IMR-90 (cell line): Measurements from ENCODE around the gene TTC28. TPM values are rescaled to one million over a fixed set of nuclear protein-coding genes. Genes with fewer than 3 reads are reported as not detected.

ENCODE experiments used
- ATAC-seq: fragments of 200-7000 bp; cut with Tn5 transposase; 2 replicates; pipeline ENCODE4 v1.9.1; 2020; ENCODE audit warnings: low read depth, mild to moderate bottlenecking, moderate library complexity
- BruUV-seq: library from RNA; stranded (reverse); fragments of 400-500 nt; replicated peaks from 2 replicates; lab custom pipeline; 2021; lab: Mats Ljungman, UMichigan
- CTCF ChIA-PET: fragments of 300-600 bp; formaldehyde crosslinking; extraction: SDS; loops from one replicate; lab custom pipeline; 2021; ENCODE audit warnings: antibody characterized with exemption; lab: Yijun Ruan, JAX
- POLR2A ChIA-PET: fragments of 300-600 bp; sonication (Branson Sonifier 250); formaldehyde crosslinking; loops from one replicate; lab custom pipeline; 2022; ENCODE audit warnings: antibody characterized with exemption; ENCODE audit not compliant: unreplicated experiment; lab: Charles Lee
- DNase-seq: peaks from one replicate; pipeline ENCODE4 v3.0.0; 2013
- H2AFZ ChIP-seq: replicated peaks from 2 replicates; pipeline ENCODE3; 2013; ENCODE audit warnings: low read length, mild to moderate bottlenecking; ENCODE audit not compliant: poor library complexity
- H2AK5ac ChIP-seq: 2 replicates; pipeline ENCODE4 v1.6.1; 2013; ENCODE audit warnings: low read depth, low read length, inconsistent platforms
- H2AK9ac ChIP-seq: replicated peaks from 2 replicates; pipeline ENCODE3; 2013; ENCODE audit warnings: mild to moderate bottlenecking, low read depth, low read length, moderate library complexity; ENCODE audit not compliant: poor library complexity
- H2BK120ac ChIP-seq: 2 replicates; pipeline ENCODE4 v1.6.1; 2013; ENCODE audit warnings: low read depth, low read length, inconsistent platforms
- H2BK15ac ChIP-seq: 3 replicates; pipeline ENCODE4 v1.6.1; 2013; ENCODE audit warnings: low read depth, low read length, inconsistent platforms
- H2BK20ac ChIP-seq: 2 replicates; pipeline ENCODE4 v1.6.1; 2013; ENCODE audit warnings: low read depth, mild to moderate bottlenecking, inconsistent platforms, low read length, moderate library complexity
- H2BK5ac ChIP-seq: 2 replicates; pipeline ENCODE4 v1.6.1; 2013; ENCODE audit warnings: mild to moderate bottlenecking, low read depth, low read length, inconsistent platforms; ENCODE audit not compliant: poor library complexity, severe bottlenecking
- H3K14ac ChIP-seq: replicated peaks from 2 replicates; pipeline ENCODE4 v1.6.1; 2013; ENCODE audit warnings: low read depth, low read length, inconsistent platforms
- H3K18ac ChIP-seq: 2 replicates; pipeline ENCODE4 v1.6.1; 2013; ENCODE audit warnings: low read depth, low read length, control low read depth
- H3K23ac ChIP-seq: 2 replicates; pipeline ENCODE4 v1.6.1; 2013; ENCODE audit warnings: low read depth, low read length, inconsistent platforms
- H3K27ac ChIP-seq: 2 replicates; pipeline ENCODE4 v1.5.1; 2013; ENCODE audit warnings: mild to moderate bottlenecking, control low read depth, low read length; ENCODE audit not compliant: insufficient read depth
- H3K27me3 ChIP-seq: 2 replicates; pipeline ENCODE4 v1.6.1; 2013; ENCODE audit warnings: low read length; ENCODE audit not compliant: control insufficient read depth, insufficient read depth
- H3K36me3 ChIP-seq: 2 replicates; pipeline ENCODE4 v1.6.1; 2013; ENCODE audit warnings: low read length, mixed read lengths; ENCODE audit not compliant: control insufficient read depth, insufficient read depth
- H3K4ac ChIP-seq: 2 replicates; pipeline ENCODE4 v1.6.1; 2013; ENCODE audit warnings: low read depth, low read length, inconsistent platforms
- H3K4me1 ChIP-seq: 2 replicates; pipeline ENCODE4 v1.6.1; 2013; ENCODE audit warnings: low read length, mixed read lengths; ENCODE audit not compliant: control insufficient read depth, insufficient read depth
- H3K4me2 ChIP-seq: 2 replicates; pipeline ENCODE4 v1.6.1; 2013; ENCODE audit warnings: low read depth, mild to moderate bottlenecking, control low read depth, low read length, moderate library complexity
- H3K4me3 ChIP-seq: 2 replicates; pipeline ENCODE4 v1.5.1; 2013; ENCODE audit warnings: low read depth, mild to moderate bottlenecking, control low read depth, low read length, moderate library complexity; ENCODE audit not compliant: insufficient read depth
- H3K56ac ChIP-seq: 2 replicates; pipeline ENCODE4 v1.6.1; 2013; ENCODE audit warnings: low read length, inconsistent platforms; ENCODE audit not compliant: insufficient read depth; ENCODE audit errors: extremely low read depth
- H3K79me1 ChIP-seq, 2 experiments: 2 replicates each; pipeline ENCODE4 v1.6.1; 2013; ENCODE audit warnings: low read length in 2 of 2, inconsistent platforms in 1 of 2, low read depth in 1 of 2
- H3K9ac ChIP-seq: 2 replicates; pipeline ENCODE4 v1.6.1; 2013; ENCODE audit warnings: low read depth, low read length, control low read depth
- H3K9me1 ChIP-seq: 2 replicates; pipeline ENCODE4 v1.6.1; 2013; ENCODE audit warnings: low read length, inconsistent platforms; ENCODE audit not compliant: insufficient read depth
- H3K9me3 ChIP-seq: 2 replicates; pipeline ENCODE4 v1.6.1; 2013; ENCODE audit warnings: low read length; ENCODE audit not compliant: control insufficient read depth, insufficient read depth
- H4K20me1 ChIP-seq: 2 replicates; pipeline ENCODE4 v1.6.1; 2013; ENCODE audit warnings: low read length, inconsistent platforms; ENCODE audit not compliant: insufficient read depth
- H4K5ac ChIP-seq: 2 replicates; pipeline ENCODE4 v1.6.1; 2013; ENCODE audit warnings: mild to moderate bottlenecking, low read depth, low read length, control low read depth
- H4K8ac ChIP-seq, 2 experiments: 2 replicates each; pipeline ENCODE4 v1.6.1; 2013; ENCODE audit warnings: low read depth in 2 of 2, low read length in 2 of 2, control low read depth in 1 of 2, inconsistent platforms in 1 of 2
- H4K91ac ChIP-seq: 2 replicates; pipeline ENCODE4 v1.6.1; 2013; ENCODE audit warnings: low read depth, low read length, inconsistent platforms; ENCODE audit not compliant: insufficient read depth
- MAFK ChIP-seq: IDR thresholded peaks from 2 replicates; pipeline ENCODE4 v1.6.1; 2012; ENCODE audit warnings: low read depth, low read length, improper control_type of control experiment
- MAZ ChIP-seq: IDR thresholded peaks from 2 replicates; pipeline ENCODE4 v1.6.1; 2012; ENCODE audit warnings: low read depth, mild to moderate bottlenecking, low read length, improper control_type of control experiment, moderate library complexity, borderline replicate concordance
- RFX5 ChIP-seq: IDR thresholded peaks from 2 replicates; pipeline ENCODE4 v1.8.0; 2012; ENCODE audit warnings: low read depth, mild to moderate bottlenecking, low read length, moderate library complexity
- SMC3 ChIP-seq: fragments of 150-350 bp; IDR thresholded peaks from 2 replicates; pipeline ENCODE4 v1.6.1; 2016; ENCODE audit warnings: low read depth, mild to moderate bottlenecking, antibody characterized with exemption, low read length, moderate library complexity
- WGBS, 2 experiments: methylation state at CpG; one replicate each; pipeline versions ENCODE4 v1.1.5 to v1.1.7; 2013; ENCODE audit warnings: missing lambda C conversion rate in 2 of 2; ENCODE audit not compliant: insufficient read length in 1 of 2; ENCODE audit errors: extremely low coverage in 2 of 2; 5-methylcytosine and 5-hydroxymethylcytosine counted together
- dilution Hi-C: fragments of 300-500 bp; cut with HindIII; formaldehyde crosslinking; loops from one replicate; pipeline ENCODE4 v1.14.3; 2018; ENCODE audit warnings: low sequenced_read_pairs; ENCODE audit not compliant: unreplicated experiment
- in situ Hi-C: fragments of 300-500 bp; cut with MboI; formaldehyde crosslinking; loops from 3 replicates; pipeline ENCODE4 v1.14.3; 2019; ENCODE audit warnings: low sequenced_read_pairs, inconsistent platforms, mixed read lengths
- intact Hi-C: fragments of 100-400 bp; cut with micrococcal nuclease; formaldehyde crosslinking; loops from 2 replicates; pipeline ENCODE4 v1.10.0; 2022
- polyA plus RNA-seq, 3 experiments: library from polyadenylated mRNA; depleted of rRNA; stranded (reverse); fragments of >200 nt; gene quantifications; 2 replicates each; pipeline ENCODE4 v1.2.3, GENCODE V29; 2012; ENCODE audit warnings: low replicate concordance in 1 of 3
- total RNA-seq: library from RNA; depleted of rRNA; stranded (reverse); fragments of >200 nt; gene quantifications from 2 replicates; pipeline ENCODE4 v1.2.3, GENCODE V29; 2012

The TTC28 gene
- total and polyA plus RNA-seq, 2 of the 4 experiments (the other 2 are of a cell fraction): 5.6 to 13.3 TPM

- no peak for TF ChIP-seq RFX5
- TF ChIP-seq MAZ: no peak
Observed at GRCh38 chr22:27985323-27986275, 694.0 kb downstream of the TTC28 start (continued).

- Histone ChIP-seq H3K79me1 (peaks cover 0 to 5% of the 10 kb centered on the region in 2 experiments; a peak in 1 of 4 replicates), H3K23ac (no peak overlapping the region), H2BK5ac (no peak overlapping the region), H3K9me1 (peaks cover 28% of the 10 kb centered on the region), H2AFZ (no peak overlapping the region), H3K56ac (no peak overlapping the region), H4K91ac (no peak overlapping the region), H3K4ac (no peak overlapping the region), H4K8ac (no peak overlapping the region), H3K4me2 (no peak overlapping the region), H2BK15ac (no peak overlapping the region), H3K4me1 (peaks cover 11% of the 10 kb centered on the region), H3K14ac (no peak overlapping the region), H3K18ac (no peak overlapping the region), H4K5ac (no peak overlapping the region), H2AK9ac (peak overlapping the region; percentile 43), H2BK20ac (no peak overlapping the region), H3K9ac (no peak overlapping the region), H3K36me3 (peaks cover 48% of the 10 kb centered on the region), H2BK120ac (no peak overlapping the region), H3K4me3 (no peak overlapping the region), H3K27ac (no peak overlapping the region), H2AK5ac (no peak overlapping the region), H3K27me3 (no peaks in the 10 kb centered on the region), H3K9me3 (no peaks in the 10 kb centered on the region), H4K20me1 (no peaks in the 10 kb centered on the region)
- BruUV-seq: no TSS peak
- ChIA-PET POLR2A (no interaction called here), CTCF (no interaction called here)
- TF ChIP-seq MAFK (no peak), SMC3 (no peak)
- dilution Hi-C loops (no loop called here), in situ Hi-C loops (no loop called here), intact Hi-C loops (no loop called here)
- no peak for DNase-seq
- no peak for ATAC-seq
- 78% methylated on average over 3 of the region's 9 CpGs; no CpG with 5 or more reads in 1 of the 2 experiments for WGBS, 2 experiments
Observed at GRCh38 chr22:27984723-27985122, 694.9 kb downstream of the TTC28 start.
